Activated CD4-positive, alpha-beta T cell treated with anti-CD3 and anti-CD28 coated beads, Interleukin-2, amount 50 U/mL, for 1 hour (primary cell): ENCODE results near the gene B4GALT6.

Experiments
- DNase-seq: peaks from one replicate; pipeline ENCODE4 v3.0.0-alpha.2; 2020

B4GALT6 gene

DNA sequence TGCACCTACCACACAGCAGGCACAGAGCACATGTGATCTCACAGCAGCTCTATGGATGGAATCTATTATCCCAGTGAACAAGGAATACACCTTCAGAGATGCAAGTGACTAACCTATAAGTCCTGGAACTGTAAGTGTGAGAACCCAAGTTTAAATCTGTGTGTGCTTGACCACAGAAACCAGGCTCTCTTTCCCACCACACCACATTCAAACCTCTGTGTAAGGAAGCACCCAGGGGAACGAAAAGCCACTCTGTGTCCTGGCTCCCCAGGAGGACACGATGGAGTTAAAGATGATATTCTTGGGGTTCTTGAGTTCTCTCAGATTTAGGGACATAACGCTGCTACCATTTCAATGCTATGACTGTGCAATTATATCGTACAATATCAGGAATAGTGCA lies 53.8 kb downstream of the B4GALT6 start:
- no peak for DNase-seq

DNA sequence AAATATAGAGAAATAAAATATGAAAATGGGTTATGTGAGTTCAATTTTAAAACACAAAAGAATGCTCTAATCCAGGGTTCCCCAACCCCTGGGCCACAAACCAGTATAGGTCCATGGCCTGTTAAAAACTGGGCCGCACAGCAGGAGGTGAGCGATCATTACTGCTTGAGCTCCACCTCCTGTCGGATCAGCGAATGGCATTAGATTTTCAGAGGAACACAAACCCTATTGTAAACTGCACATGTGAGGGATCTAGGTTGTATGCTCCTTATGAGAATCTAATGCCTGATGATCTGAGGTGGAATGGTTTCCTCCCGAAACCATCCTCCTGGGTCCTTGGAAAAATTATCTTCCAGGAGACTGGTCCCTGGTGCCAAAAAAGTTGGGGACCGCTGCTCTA lies 58.0 kb downstream of the B4GALT6 start:
- DNase-seq, result no peak

DNA sequence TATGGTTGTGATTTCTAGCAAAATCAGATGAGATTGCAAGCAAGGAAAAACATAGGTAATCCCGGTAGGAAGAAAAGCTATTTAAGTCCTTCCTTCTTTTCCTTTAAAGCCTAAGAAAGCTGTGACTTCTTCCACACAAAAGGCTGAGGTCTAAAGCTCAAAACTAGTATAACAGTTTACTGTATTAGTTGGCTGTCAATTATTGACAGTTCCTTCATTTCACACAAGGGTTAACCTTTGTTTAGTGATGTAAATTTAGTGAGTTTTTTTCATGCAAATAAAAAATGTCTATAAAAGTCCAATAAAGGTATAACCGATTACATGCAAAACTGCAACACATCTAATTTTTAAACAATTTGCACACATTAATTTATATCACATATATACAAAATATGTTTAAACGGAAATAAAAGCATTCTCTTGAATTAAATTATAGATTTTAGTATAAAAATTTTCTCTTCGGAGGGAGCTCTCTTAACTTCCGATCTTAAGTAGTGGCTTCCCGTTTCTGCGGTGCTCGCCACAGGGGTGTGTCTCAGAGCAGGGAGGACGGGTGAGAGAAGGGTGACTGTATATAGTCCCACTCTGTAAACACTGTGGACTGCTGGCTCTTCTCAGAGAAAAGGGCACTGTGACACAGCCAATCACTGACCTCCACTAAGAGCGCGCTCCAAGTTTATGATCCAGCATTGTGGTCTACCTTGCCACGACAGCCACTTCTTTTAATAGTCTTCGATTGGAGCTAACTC lies 59.3 kb downstream of the B4GALT6 start:
- DNase-seq, result no peak

DNA sequence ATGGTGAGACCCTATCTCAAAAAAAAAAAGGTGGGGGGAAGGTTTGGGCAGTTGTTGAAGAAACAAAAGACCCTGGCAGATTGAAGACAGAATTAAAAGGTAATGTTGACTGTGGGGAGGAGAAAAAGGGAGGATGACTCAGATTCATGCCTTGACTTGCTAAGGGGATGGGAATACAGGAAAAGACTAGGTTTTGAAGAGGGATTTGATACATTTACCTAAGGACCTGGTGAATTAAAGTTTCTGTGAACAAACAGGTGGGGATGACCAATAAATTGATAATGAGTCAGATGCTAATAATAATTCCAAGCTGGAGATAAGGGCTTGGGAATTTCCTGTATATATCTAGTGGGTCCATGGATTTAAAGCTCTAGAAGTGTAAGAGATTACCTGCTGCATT lies 65.1 kb downstream of the B4GALT6 start:
- DNase-seq, result no peak

DNA sequence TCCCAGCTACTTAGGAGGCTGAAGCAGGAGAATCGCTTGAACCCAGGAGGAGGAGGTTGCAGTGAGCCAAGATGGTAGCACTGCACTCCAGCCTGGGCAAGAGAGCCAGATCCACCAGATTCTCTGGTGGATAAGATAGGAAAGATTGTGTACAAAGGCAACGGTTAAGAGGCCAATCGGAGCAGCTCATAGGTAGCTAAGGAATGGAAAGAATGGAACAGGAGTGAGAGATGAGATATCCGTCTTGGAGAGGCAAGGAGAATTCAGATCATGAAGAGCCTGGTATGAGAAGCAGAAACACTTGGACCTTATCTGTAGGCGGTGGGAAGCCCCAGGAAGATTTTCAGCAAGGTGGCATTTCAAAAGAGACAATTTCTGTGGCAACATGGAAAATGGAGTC lies 65.6 kb downstream of the B4GALT6 start:
- no peak for DNase-seq

DNA sequence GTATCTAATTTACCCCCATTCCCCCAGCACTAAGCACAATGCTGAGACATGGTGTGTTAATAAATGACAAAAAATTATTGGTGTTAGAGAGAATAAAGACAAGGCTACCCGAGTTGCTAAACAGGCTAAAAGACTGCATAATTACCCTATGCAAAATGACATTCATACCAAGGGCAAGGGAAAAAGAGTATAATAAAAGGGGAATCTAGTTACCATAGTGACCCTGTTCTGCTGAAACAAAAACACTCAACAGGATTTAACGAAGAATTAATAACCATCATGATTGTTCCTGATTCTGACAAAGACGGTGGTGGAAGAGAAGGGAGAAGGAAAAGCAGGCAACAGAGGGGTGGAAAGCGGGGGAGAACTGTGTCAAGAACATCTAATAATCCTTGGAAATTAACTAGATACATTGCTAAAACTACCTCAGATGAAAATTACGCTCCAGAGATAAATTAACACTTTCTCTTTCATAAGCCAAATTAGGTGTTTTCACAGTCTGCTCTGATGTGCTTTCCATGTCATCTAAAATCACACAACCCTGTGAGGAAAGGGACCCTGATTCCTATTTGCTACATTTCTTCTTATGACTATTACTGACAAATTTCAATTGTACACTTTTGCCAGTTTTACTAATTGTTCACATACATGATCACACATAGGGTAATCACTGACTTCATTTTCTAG lies 67.2 kb downstream of the B4GALT6 start:
- DNase-seq, result no peak

DNA sequence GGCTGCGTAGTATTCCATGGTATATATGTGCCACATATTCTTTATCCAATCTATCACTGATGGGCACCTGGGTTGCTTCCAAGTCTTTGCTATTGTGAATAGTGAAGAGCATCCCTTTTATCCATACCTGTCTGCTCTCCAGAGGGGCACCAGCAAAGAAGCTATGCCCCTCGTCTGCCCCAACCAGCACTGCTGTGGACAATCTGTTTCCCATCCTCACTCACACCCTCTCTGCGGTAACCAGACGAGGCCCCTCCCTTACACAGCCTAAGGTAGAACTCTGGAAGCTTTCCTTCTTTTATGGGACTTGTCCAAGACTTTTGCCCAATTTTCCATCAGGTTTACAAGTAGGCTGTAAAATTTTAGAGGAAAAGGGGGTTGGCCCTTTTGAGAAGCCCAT lies 67.8 kb downstream of the B4GALT6 start:
- no peak for DNase-seq

DNA sequence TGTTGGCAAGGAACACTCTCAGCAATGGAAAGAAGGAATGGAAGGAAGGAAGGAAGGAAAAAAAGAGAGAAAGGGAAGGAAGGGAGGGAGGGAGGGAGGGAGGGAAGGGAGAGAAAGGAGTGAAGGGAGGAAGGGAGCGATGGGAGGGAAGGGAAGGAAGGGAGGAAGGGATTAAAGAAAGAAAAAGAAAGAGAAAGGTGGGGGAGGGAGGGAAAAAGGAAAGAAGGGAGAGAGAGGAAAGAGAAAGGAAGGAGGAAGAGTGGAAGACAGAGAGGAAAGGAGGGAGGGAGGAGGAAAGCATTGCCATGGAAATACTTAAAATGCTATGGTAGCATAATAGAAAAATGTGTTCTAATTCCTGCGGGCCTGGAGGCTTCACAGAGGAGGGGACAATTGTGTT lies 70.3 kb downstream of the B4GALT6 start:
- no peak for DNase-seq

DNA sequence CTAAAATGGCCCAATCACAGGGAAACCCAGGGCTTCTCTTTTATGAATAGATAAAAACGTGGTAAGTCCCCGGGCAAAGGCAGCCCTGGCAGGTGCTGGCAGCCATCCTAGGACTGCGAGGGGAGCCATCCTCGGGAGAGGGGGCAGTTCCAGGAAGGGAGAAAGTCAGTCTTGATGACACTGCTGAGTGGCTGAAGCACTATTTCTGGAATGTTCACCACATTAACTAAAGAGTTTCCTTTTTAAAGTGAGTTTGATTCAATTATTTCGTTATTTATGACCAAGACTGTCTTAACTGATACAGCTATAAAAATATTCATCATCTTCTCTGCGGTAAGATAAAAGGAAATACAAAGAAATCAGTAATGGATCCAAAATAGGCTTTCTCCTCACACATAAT lies 72.3 kb downstream of the B4GALT6 start:
- DNase-seq, result no peak

DNA sequence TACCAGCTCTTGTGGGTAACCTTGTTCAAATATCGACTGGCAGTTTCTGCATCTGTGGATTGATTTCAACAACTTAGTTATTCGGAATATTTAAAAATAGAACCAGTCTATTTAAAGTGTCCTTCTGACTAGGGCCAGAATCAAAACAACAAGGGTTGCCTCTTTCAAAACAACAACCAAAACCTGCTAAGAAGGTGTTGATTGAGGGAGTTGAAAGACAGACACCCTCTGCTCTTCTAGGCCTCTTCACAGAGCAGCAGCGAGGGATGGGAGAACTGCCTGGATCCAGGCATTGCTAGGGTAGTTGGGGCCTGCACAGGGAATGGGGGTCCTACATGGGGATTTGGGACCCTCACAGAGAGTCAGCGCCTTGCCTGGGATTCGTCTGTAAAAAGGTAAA lies 72.9 kb downstream of the B4GALT6 start:
- no peak for DNase-seq

DNA sequence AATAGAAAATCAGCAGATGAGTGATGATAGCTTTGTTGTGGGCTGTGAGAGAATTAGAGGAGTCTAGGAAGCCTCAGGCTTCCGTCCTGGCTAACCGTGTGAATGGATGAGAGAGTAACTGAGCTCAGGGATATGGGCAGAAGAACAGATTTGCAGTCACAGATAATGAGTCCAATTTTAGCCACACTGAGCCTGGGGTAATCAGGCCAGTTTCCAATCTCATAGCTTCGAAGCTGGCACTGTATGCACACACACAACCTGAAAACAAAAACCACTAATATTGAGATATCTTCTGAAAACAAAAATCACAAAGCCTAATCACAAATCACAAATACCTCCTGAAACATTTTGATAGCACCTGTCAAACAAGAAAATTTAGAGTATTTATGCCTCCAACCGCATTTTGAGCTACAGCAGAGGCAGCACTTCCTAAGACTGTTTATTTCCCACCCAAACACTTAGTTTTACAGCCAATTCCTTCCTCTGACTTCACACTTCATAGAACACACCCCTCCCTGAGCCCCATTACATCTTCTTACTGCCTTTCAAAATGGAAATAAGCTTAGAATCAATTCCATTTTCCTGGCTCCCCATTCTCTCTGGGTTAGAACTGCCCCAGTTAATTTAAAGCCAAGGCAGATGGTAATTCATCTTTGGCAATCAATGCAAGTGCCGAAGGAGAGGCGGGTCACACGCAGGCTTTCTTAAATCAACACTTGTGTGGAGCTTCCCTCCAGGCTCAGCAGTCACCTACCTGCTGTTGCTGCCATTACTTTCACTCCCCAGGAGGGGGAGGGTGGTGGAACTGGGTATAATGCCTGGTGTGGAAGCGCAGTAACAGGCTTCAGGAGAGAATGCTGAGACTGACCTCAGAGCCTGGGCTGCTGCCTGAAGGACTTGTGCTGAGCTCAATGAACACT lies 73.8 kb downstream of the B4GALT6 start:
- no peak for DNase-seq

DNA sequence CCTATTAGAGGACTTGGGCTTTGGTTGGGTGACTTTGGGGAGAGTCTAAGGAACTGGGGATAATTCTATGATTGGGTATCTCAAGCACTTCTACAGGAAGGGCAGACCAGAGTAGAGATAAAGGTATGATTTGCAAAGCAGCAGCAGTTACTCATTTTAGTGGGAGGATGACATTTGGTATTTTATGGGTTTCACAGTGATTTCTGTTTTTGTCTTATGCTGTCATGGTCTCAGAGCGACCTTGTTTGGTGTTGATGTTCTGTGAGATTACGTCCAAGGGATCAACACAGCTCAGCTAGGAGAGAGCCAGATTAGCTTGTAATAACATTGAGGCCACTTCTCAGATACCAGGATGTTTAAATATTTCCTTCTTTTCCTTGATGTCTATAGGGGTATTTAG lies 74.5 kb downstream of the B4GALT6 start:
- no peak for DNase-seq

DNA sequence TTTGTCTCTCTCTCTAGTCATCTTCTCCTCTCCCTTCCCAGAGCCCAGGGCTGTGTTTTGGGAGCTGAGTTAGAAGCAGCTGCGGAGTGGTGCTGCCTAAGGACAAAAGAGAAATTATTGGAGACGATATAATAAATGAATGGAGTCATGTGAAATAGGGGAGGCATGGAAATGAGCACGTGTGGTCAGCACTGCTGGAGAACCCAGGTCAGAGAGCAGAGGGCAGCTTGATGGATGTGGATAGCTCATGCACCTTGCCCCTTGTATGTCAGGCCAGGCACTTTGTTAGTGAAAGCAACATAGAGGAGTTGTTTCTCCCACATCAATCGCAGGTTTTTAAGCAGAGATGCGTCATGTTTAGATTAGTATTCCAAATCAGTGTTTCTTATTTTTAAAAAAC lies 77.0 kb downstream of the B4GALT6 start:
- no peak for DNase-seq

DNA sequence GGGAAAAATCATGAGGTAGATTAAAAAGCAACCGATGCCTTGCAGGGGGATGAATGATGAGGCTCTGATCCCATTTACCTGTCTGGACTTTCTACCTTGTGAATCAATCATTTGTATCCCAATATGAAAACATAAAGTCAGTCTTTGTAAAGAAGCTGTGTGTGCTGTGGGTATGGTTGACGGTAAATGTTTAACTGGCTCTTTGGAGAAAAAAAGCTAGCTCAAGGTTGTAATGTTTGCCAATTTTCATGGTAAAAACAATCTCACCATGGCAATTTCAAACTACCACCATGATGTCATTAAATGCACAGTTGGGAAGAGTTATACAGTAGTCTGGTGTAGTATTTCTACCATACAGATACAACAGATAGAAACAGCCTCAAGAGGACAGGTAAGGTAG lies 78.1 kb downstream of the B4GALT6 start:
- DNase-seq, result no peak

DNA sequence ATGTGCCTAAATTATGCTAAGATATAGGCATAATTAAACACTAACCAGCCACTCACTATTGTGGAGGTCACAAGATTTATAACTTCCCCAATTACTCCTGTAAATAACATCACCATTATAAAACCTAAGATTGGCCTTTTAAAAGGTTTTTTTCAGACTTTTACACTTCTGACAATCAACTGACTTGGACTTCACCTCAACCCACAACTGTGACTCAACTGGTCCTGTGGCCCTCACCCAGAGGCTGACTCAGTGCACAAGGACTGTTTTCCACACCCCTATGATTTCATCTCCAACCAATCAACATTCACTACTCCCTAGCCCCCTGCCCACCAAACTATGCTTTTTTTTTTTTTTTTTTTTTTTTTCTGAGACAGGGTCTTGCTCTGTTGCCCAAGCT lies 81.1 kb downstream of the B4GALT6 start:
- no peak for DNase-seq

DNA sequence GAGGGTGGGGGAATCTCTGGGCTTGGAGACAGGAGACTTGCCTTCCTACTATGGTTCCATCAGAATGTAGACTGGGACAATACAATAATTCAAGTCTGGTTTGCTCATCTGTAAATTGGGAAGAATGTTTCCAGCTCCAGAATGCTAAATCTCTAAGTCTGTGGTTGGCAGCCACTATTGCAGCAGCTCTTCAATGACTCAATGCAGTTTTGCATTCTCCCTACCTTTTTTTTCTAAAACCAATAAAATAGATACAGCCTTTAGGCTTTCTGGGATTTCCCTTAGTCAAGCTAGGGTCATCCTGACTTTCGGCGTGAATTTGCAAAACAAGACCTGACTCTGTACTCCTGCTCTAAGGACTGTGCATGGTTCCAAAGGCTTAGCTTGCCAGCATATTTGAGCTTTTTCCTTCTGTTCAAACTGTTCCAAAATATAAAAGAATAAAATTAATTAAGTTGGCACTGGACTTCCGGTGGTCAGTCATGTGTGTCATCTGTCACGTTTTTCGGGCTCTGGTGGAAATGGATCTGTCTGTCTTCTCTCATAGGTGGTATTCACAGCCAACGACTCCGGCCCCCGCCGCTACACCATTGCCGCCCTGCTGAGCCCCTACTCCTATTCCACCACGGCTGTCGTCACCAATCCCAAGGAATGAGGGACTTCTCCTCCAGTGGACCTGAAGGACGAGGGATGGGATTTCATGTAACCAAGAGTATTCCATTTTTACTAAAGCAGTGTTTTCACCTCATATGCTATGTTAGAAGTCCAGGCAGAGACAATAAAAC lies 86.2 kb downstream of the B4GALT6 start:
- no peak for DNase-seq

DNA sequence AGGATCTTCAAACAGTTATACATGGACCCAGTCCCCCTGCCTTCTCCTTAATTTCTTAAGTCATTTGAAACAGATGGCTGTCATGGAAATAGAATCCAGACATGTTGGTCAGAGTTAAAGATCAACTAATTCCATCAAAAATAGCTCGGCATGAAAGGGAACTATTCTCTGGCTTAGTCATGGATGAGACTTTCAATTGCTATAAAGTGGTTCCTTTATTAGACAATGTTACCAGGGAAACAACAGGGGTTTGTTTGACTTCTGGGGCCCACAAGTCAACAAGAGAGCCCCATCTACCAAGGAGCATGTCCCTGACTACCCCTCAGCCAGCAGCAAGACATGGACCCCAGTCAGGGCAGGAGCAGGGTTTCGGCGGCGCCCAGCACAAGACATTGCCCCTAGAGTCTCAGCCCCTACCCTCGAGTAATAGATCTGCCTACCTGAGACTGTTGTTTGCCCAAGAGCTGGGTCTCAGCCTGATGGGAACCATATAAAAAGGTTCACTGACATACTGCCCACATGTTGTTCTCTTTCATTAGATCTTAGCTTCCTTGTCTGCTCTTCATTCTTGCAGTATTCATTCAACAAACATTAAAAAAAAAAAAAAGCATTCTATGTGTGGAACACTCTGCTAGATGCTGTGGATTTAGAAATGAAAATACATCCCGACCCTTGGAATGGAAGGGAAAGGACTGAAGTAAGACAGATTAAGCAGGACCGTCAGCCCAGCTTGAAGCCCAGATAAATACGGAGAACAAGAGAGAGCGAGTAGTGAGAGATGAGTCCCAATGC lies 88.1 kb downstream of the B4GALT6 start:
- no peak for DNase-seq

DNA sequence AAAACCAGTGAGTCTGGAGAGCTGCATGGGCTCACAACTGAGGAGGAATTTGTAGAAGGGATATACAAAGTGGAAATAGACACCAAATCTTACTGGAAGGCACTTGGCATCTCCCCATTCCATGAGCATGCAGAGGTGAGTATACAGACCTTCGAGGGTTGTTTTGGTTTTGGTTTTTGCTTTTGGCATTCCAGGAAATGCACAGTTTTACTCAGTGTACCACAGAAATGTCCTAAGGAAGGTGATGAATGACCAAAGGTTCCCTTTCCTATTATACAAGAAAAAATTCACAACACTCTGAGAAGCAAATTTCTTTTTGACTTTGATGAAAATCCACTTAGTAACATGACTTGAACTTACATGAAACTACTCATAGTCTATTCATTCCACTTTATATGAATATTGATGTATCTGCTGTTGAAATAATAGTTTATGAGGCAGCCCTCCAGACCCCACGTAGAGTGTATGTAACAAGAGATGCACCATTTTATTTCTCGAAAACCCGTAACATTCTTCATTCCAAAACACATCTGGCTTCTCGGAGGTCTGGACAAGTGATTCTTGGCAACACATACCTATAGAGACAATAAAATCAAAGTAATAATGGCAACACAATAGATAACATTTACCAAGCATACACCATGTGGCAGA lies 89.1 kb downstream of the B4GALT6 start:
- DNase-seq, result no peak

DNA sequence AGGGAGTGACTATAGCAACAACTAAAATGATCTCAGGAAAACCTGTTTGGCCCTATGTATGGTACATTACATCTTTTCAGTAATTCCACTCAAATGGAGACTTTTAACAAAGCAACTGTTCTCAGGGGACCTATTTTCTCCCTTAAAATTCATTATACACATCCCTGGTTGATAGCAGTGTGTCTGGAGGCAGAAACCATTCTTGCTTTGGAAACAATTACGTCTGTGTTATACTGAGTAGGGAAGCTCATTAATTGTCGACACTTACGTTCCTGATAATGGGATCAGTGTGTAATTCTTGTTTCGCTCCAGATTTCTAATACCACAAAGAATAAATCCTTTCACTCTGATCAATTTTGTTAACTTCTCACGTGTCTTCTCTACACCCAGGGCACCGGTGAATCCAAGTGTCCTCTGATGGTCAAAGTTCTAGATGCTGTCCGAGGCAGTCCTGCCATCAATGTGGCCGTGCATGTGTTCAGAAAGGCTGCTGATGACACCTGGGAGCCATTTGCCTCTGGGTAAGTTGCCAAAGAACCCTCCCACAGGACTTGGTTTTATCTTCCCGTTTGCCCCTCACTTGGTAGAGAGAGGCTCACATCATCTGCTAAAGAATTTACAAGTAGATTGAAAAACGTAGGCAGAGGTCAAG lies 91.7 kb downstream of the B4GALT6 start:
- no peak for DNase-seq

DNA sequence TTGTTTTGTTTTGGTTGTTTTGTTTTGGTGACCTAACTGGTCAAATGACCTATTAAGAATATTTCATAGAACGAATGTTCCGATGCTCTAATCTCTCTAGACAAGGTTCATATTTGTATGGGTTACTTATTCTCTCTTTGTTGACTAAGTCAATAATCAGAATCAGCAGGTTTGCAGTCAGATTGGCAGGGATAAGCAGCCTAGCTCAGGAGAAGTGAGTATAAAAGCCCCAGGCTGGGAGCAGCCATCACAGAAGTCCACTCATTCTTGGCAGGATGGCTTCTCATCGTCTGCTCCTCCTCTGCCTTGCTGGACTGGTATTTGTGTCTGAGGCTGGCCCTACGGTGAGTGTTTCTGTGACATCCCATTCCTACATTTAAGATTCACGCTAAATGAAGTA lies 92.8 kb downstream of the B4GALT6 start, which contains the start of gene TTR:
Gene TTR, plus strand, starts transcription at position 250 of the 400 bp plus-strand sequence. Its CDS starts 26 bp downstream, at position 276.
- DNase-seq, result no peak

DNA sequence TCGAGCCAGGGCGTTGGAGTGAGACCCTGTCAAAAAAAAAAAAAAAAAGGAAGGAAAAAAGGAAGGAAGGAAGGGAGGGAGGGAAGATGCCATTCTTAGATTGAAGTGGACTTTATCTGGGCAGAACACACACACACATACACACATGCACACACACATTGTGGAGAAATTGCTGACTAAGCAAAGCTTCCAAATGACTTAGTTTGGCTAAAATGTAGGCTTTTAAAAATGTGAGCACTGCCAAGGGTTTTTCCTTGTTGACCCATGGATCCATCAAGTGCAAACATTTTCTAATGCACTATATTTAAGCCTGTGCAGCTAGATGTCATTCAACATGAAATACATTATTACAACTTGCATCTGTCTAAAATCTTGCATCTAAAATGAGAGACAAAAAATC lies 93.3 kb downstream of the B4GALT6 start:
- DNase-seq, result no peak
